Measurements from ENCODE around the gene ITGB1.

Gene ITGB1

DNA sequence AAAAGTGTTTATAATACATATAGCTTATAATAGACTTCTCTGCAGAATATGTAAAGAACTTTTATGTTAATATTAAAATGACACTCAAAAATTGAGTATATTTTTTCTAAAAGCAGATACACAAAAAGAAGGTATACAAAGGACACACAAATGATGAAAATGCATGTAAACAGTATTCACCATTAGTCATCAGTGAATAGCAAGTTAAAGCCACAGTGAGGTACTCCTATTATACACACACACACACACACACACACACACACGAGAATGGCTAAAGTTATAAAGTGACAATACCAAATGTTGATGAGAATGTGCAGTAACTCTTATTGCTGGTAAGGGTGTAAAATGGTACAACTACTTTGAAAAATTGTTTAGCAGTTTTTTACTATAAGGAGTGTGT is 92.9 kb downstream of the ITGB1 start:
- TF ChIP-seq, protein P1, sequence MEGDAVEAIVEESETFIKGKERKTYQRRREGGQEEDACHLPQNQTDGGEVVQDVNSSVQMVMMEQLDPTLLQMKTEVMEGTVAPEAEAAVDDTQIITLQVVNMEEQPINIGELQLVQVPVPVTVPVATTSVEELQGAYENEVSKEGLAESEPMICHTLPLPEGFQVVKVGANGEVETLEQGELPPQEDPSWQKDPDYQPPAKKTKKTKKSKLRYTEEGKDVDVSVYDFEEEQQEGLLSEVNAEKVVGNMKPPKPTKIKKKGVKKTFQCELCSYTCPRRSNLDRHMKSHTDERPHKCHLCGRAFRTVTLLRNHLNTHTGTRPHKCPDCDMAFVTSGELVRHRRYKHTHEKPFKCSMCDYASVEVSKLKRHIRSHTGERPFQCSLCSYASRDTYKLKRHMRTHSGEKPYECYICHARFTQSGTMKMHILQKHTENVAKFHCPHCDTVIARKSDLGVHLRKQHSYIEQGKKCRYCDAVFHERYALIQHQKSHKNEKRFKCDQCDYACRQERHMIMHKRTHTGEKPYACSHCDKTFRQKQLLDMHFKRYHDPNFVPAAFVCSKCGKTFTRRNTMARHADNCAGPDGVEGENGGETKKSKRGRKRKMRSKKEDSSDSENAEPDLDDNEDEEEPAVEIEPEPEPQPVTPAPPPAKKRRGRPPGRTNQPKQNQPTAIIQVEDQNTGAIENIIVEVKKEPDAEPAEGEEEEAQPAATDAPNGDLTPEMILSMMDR (IDR thresholded peaks at IDR 0.05; ENCODE audit: extremely low read depth, insufficient read depth, missing control alignments), result no peak
- in situ Hi-C loops (cut with MboI; ENCODE audit: low pct_unique_long_range_greater_than_20kb, low sequenced_read_pairs, unreplicated experiment), result no loop called here
- no peak for DNase-seq (ENCODE audit: low spot score)

DNA sequence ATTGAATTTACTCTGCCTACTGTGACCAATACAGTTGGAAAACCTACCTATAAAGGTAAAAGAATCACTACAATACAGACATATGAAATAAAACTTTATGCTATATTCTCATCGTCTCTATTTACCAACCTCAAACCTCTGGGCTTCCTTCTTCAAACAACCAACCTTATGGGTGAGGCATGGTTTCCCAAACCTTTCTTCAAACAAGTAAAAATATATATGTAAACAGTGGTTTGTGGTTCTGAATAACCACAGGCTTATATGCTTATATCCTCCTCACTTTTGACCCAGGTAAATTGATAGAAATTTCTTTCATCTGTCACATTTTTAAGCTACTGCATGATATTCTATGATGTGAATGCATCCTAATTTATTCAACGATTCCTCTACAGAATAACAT is 103.6 kb downstream of the ITGB1 start:
- TF ChIP-seq, protein P1 (IDR thresholded peaks at IDR 0.05; ENCODE audit: extremely low read depth, insufficient read depth, missing control alignments), result no peak
- in situ Hi-C loops (cut with MboI; ENCODE audit: low pct_unique_long_range_greater_than_20kb, low sequenced_read_pairs, unreplicated experiment), result no loop called here
- no peak for DNase-seq (ENCODE audit: low spot score)

DNA sequence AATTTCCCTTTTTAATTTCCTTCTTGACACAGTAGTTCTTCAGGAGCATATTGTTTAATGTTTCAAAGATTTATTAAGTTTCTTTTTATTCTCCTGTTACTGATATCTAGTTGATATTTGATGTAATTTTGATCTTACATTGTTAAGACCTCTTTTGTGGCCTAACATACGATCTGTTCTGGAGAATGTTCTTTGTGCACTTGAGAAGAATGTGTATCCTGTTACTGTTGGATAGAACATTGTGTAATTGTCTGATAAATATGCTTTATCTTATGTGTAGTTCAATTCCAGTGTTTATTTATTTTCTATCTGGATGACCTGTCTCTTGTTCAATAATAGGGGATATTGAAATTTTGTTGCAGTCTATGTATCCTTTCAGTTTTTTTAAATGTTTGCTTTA is 106.7 kb downstream of the ITGB1 start:
- no peak for DNase-seq (ENCODE audit: low spot score)
- TF ChIP-seq, protein P1 (IDR thresholded peaks at IDR 0.05; ENCODE audit: extremely low read depth, insufficient read depth, missing control alignments), result no peak
- in situ Hi-C loops (cut with MboI; ENCODE audit: low pct_unique_long_range_greater_than_20kb, low sequenced_read_pairs, unreplicated experiment), result no loop called here
